Endothelial cell of umbilical vein (primary cell): Measurements from ENCODE around the gene PROK2. TPM values are rescaled to one million over a fixed set of nuclear protein-coding genes. Genes with fewer than 3 reads are reported as not detected.

Source experiments
- BruUV-seq: library from RNA; stranded (reverse); fragments of 400-500 nt; replicated peaks from 2 replicates; lab custom pipeline; 2021; lab: Mats Ljungman, UMichigan
- CTCF ChIA-PET: fragments of 300-600, 350-600 bp; sonication (Branson Sonifier 250); formaldehyde crosslinking; loops from one replicate; lab custom pipeline; 2021; ENCODE audit warnings: antibody characterized with exemption, inconsistent platforms; lab: Charles Lee
- POLR2A ChIA-PET: fragments of 300-600, 350-600 bp; sonication (Branson Sonifier 250); formaldehyde crosslinking; loops from one replicate; lab custom pipeline; 2021; ENCODE audit warnings: antibody characterized with exemption, inconsistent platforms; lab: Charles Lee
- DNase-seq: peaks from one replicate; pipeline ENCODE4 v3.0.0-alpha.2; 2011; ENCODE audit warnings: low read depth, low spot score
- FAIRE-seq: peaks from 2 replicates; lab custom pipeline; 2011; peaks lifted over from hg19 to GRCh38; lab: Jason Lieb, UNC
- H2AFZ ChIP-seq: 2 replicates; pipeline ENCODE4 v1.6.0; 2012; ENCODE audit warnings: low read depth, low read length, control low read depth, inconsistent platforms
- H3K27ac ChIP-seq: 2 replicates; pipeline ENCODE4 v1.5.1; 2011; ENCODE audit warnings: low read depth, mild to moderate bottlenecking, control low read depth, low read length, moderate library complexity; ENCODE audit not compliant: insufficient read depth
- H3K27me3 ChIP-seq, 2 experiments: 2 replicates each; pipeline versions ENCODE4 v1.6.0 to v1.6.1; 2011; ENCODE audit warnings: low read length in 2 of 2, mixed read lengths in 1 of 2; ENCODE audit not compliant: control insufficient read depth in 2 of 2, insufficient read depth in 2 of 2
- H3K36me3 ChIP-seq, 2 experiments: 2 replicates in 1 of 2; 3 replicates in 1 of 2; pipeline ENCODE4 v1.5.1; 2011; ENCODE audit warnings: low read length in 2 of 2, mild to moderate bottlenecking in 1 of 2, moderate library complexity in 1 of 2; ENCODE audit not compliant: control insufficient read depth in 2 of 2, insufficient read depth in 2 of 2; ENCODE audit errors: extremely low read depth in 1 of 2
- H3K4me1 ChIP-seq: 3 replicates; pipeline ENCODE4 v1.5.1; 2011; ENCODE audit warnings: mild to moderate bottlenecking, low read length; ENCODE audit not compliant: control insufficient read depth, insufficient read depth; ENCODE audit errors: extremely low read depth
- H3K4me2 ChIP-seq: 2 replicates; pipeline ENCODE4 v1.6.1; 2011; ENCODE audit warnings: low read length, control low read depth, mixed read lengths; ENCODE audit not compliant: insufficient read depth
- H3K4me3 ChIP-seq, 3 experiments: fragments of 200-600 bp in 1 of 3; sonication (generic), shearing (Covaris generic) in 1 of 3; replicated peaks in 1 of 3; 2 replicates each; pipeline ENCODE4 v1.5.1; 2011 to 2016; ENCODE audit warnings: control low read depth in 3 of 3, low read length in 3 of 3, mild to moderate bottlenecking in 2 of 3, inconsistent platforms in 1 of 3, low read depth in 1 of 3, moderate library complexity in 1 of 3; ENCODE audit not compliant: insufficient read depth in 1 of 3
- H3K79me2 ChIP-seq: 2 replicates; pipeline ENCODE4 v1.6.0; 2012; ENCODE audit warnings: low read length, inconsistent platforms; ENCODE audit not compliant: control insufficient read depth, insufficient read depth
- H3K9ac ChIP-seq: replicated peaks from 2 replicates; pipeline ENCODE3; 2011; ENCODE audit warnings: low read length, control low read depth; ENCODE audit not compliant: insufficient read depth; ENCODE audit errors: extremely low read depth
- H3K9me1 ChIP-seq: replicated peaks from 3 replicates; pipeline ENCODE4 v1.6.0; 2011; ENCODE audit warnings: mild to moderate bottlenecking, low read length; ENCODE audit not compliant: control insufficient read depth, insufficient read depth; ENCODE audit errors: extremely low read depth
- H3K9me3 ChIP-seq: replicated peaks from 2 replicates; pipeline ENCODE4 v1.5.1; 2012; ENCODE audit warnings: low read length, inconsistent platforms; ENCODE audit not compliant: control insufficient read depth, insufficient read depth
- H4K20me1 ChIP-seq: replicated peaks from 2 replicates; pipeline ENCODE3; 2011; ENCODE audit warnings: mild to moderate bottlenecking, low read length; ENCODE audit not compliant: control insufficient read depth, insufficient read depth; ENCODE audit errors: extremely low read depth
- EZH2 ChIP-seq: IDR thresholded peaks from 2 replicates; pipeline ENCODE4 v1.6.1; 2012; ENCODE audit warnings: borderline replicate concordance, low read depth, mild to moderate bottlenecking, moderate library complexity, low read length, inconsistent platforms; ENCODE audit not compliant: severe bottlenecking
- FOS ChIP-seq: IDR thresholded peaks from 2 replicates; pipeline ENCODE4 v1.6.1; 2011; ENCODE audit warnings: mild to moderate bottlenecking, low read length, moderate library complexity, borderline replicate concordance; ENCODE audit not compliant: insufficient read depth
- GATA2 ChIP-seq: IDR thresholded peaks from 2 replicates; pipeline ENCODE4 v1.7.0; 2011; ENCODE audit warnings: low read depth, mild to moderate bottlenecking, moderate library complexity, mixed read lengths, low read length; ENCODE audit not compliant: insufficient read length, insufficient read depth
- JUN ChIP-seq: IDR thresholded peaks from 2 replicates; pipeline ENCODE4 v1.6.1; 2011; ENCODE audit warnings: borderline replicate concordance, low read depth; ENCODE audit not compliant: insufficient read length, insufficient read depth
- MAX ChIP-seq: IDR thresholded peaks from 2 replicates; pipeline ENCODE4 v1.6.1; 2011; ENCODE audit not compliant: insufficient read depth, insufficient read length
- MYC ChIP-seq: IDR thresholded peaks from one replicate; pipeline ENCODE4 v1.6.1; 2011; ENCODE audit warnings: mild to moderate bottlenecking, low read depth, low read length
- POLR2A ChIP-seq: IDR thresholded peaks from 2 replicates; pipeline ENCODE4 v1.6.1; 2012; ENCODE audit warnings: low read depth, mild to moderate bottlenecking, control low read depth, low read length
- POLR2AphosphoS5 ChIP-seq: IDR thresholded peaks from 2 replicates; pipeline ENCODE4 v1.6.1; 2012; ENCODE audit warnings: low read depth, mild to moderate bottlenecking, control low read depth, low read length, moderate library complexity; ENCODE audit not compliant: insufficient read depth
- dilution Hi-C: fragments of 300-500 bp; cut with MboI; formaldehyde crosslinking; loops from one replicate; pipeline ENCODE4 v1.15.0; 2019; ENCODE audit warnings: low sequenced_read_pairs; ENCODE audit not compliant: extremely low pct_ligation_motif_present
- intact Hi-C: fragments of 100-400 bp; cut with micrococcal nuclease; formaldehyde crosslinking; loops from one replicate; pipeline ENCODE4 v1.10.0; 2022
- polyA plus RNA-seq, 4 experiments: library from polyadenylated mRNA; depleted of rRNA in 3 of 4; stranded (reverse) in 3 of 4; unstranded in 1 of 4; fragments of >200 nt; gene quantifications; 2 replicates each; pipeline versions ENCODE4 v1.2.1 to v1.2.3, GENCODE V29; 2011 to 2012; ENCODE audit warnings: missing spikeins in 1 of 4
- total RNA-seq: library from RNA; stranded (reverse); gene quantifications from 2 replicates; pipeline ENCODE4 v1.2.3, GENCODE V29; 2021
- TF ChIP-seq, protein P1 (sequence below), 2 donors: IDR thresholded peaks; 1 replicate in 1 of 2; 2 replicates in 1 of 2; pipeline ENCODE4 v1.5.1; 2011; ENCODE audit warnings: low read length in 2 of 2, mild to moderate bottlenecking in 2 of 2, moderate library complexity in 2 of 2, control low read depth in 1 of 2, inconsistent platforms in 1 of 2, low read depth in 1 of 2; ENCODE audit not compliant: insufficient read depth in 1 of 2; ENCODE audit errors: extremely low read depth in 1 of 2

The PROK2 gene
- total and polyA plus RNA-seq, 2 donors (not counting 3 experiments of a cell fraction or from before 2014, with no cell fraction given) = not detected

GRCh38 chr3:71816767-71817156, 31.8 kb upstream of the PROK2 start:
- intact Hi-C loops = no loop called here

More at GRCh38 chr3:71816767-71817156, 31.8 kb upstream of the PROK2 start:
- DNase-seq (no peak), FAIRE-seq (no peak)
- H3K36me3 ChIP-seq = no peaks in the 10 kb centered on the region
- no peaks in the 10 kb centered on the region for H3K9me3 ChIP-seq
- no peaks in the 10 kb centered on the region for H3K79me2 ChIP-seq
- H3K9ac ChIP-seq = no peak overlapping the region
- H3K9me1 ChIP-seq = no peaks in the 10 kb centered on the region
- ChIA-PET POLR2A (no interaction called here), CTCF (no interaction called here)
- no peak overlapping the region for H3K4me3 ChIP-seq
- no TSS peak for BruUV-seq
- no peaks in the 10 kb centered on the region for H4K20me1 ChIP-seq
- no peaks in the 10 kb centered on the region for H3K4me1 ChIP-seq
- no peak overlapping the region for H3K4me2 ChIP-seq
- no peak overlapping the region for H3K27ac ChIP-seq
- TF ChIP-seq MYC (no peak), EZH2 (no peak), POLR2A (no peak), JUN (no peak), GATA2 (no peak), FOS (no peak), POLR2AphosphoS5 (no peak), MAX (no peak)
- TF ChIP-seq, protein P1, sequence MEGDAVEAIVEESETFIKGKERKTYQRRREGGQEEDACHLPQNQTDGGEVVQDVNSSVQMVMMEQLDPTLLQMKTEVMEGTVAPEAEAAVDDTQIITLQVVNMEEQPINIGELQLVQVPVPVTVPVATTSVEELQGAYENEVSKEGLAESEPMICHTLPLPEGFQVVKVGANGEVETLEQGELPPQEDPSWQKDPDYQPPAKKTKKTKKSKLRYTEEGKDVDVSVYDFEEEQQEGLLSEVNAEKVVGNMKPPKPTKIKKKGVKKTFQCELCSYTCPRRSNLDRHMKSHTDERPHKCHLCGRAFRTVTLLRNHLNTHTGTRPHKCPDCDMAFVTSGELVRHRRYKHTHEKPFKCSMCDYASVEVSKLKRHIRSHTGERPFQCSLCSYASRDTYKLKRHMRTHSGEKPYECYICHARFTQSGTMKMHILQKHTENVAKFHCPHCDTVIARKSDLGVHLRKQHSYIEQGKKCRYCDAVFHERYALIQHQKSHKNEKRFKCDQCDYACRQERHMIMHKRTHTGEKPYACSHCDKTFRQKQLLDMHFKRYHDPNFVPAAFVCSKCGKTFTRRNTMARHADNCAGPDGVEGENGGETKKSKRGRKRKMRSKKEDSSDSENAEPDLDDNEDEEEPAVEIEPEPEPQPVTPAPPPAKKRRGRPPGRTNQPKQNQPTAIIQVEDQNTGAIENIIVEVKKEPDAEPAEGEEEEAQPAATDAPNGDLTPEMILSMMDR (IDR thresholded peaks at IDR 0.05; ENCODE audit: extremely low read depth in 1 of 2, insufficient read depth in 1 of 2, low read depth in 1 of 2, low read length in 2 of 2) = no peak
- dilution Hi-C loops = no loop called here
- H3K27me3 ChIP-seq = peaks cover 2% of the 10 kb centered on the region in 2 experiments
- no peak overlapping the region for H2AFZ ChIP-seq
